HL-60 (cell line): ENCODE data around the gene KLHL7.

Source experiments
- CTCF ChIP-seq: IDR thresholded peaks from one replicate; pipeline ENCODE4 v1.5.1; 2011; ENCODE audit warnings: low read length, control low read depth, inconsistent platforms; ENCODE audit not compliant: insufficient read depth
- REST ChIP-seq: IDR thresholded peaks from 2 replicates; pipeline ENCODE4 v1.6.1; 2012; ENCODE audit warnings: low read depth; ENCODE audit not compliant: insufficient replicate concordance

DNA sequence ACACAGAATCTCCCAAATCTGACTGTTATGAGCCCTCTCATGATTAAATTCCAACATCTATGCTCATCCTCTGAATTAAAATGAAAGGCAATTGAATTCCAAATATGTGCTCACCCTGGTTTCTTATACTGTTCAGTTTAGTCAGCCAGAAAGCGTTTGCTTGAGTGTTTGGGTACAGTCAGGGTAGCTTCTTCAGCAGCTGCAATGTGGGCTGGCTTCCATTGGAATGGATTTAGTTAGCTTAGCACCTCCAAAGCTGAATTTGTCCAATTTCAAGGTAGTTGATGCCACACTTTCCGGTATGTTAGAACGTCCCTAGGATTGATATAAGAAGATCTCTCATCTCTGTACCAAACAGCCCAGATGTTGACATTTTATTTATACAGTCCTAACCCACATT lies 9.3 kb downstream of the KLHL7 start:
- TF ChIP-seq CTCF (no peak), REST (no peak)
